ENCODE results near the gene CSNK2A2.

Gene CSNK2A2

GRCh38 chr16:58198022-58198683, at the start of gene CSNK2A2:
Gene CSNK2A2 (minus strand): TSS chr16:58198106. CDS start chr16:58197736, 370 bp downstream.
- Mint-ChIP-seq H3K36me3 (ENCODE audit: low read depth) (peaks cover 34% of the 10 kb centered on the region), H3K27ac (peak within 1 kb of the TSS; percentile 86)

GRCh38 chr16:58243528-58244004, 45.7 kb upstream of the CSNK2A2 start:
- Mint-ChIP-seq H3K4me3 (no peak overlapping the region), H3K36me3 (ENCODE audit: low read depth) (no peaks in the 10 kb centered on the region), H3K27me3 (peaks cover 27% of the 10 kb centered on the region), H3K27ac (no peak overlapping the region), H3K9me3 (no peaks in the 10 kb centered on the region), H3K4me1 (peaks cover 1% of the 10 kb centered on the region)
- no peak for DNase-seq
- ATAC-seq, result peak; percentile 46

More at GRCh38 chr16:58198022-58198683, at the start of gene CSNK2A2:
- H3K9me3 Mint-ChIP-seq, result no peaks in the 10 kb centered on the region
- ATAC-seq (peak; percentile 96), DNase-seq (peak; percentile 82)
- H3K4me1 Mint-ChIP-seq, result peaks cover 37% of the 10 kb centered on the region
- H3K4me3 Mint-ChIP-seq, result peak within 1 kb of the TSS; percentile 90
- H3K27me3 Mint-ChIP-seq, result peaks cover 13% of the 10 kb centered on the region

GRCh38 chr16:58236831-58237230, 38.9 kb upstream of the CSNK2A2 start:
- Mint-ChIP-seq H3K4me1 (peaks cover 5% of the 10 kb centered on the region), H3K9me3 (no peaks in the 10 kb centered on the region), H3K27me3 (peaks cover 30% of the 10 kb centered on the region), H3K36me3 (ENCODE audit: low read depth) (no peaks in the 10 kb centered on the region), H3K27ac (no peak overlapping the region), H3K4me3 (no peak overlapping the region)
- peak; percentile 12 for ATAC-seq
- DNase-seq, result no peak

GRCh38 chr16:58236231-58236690, 38.4 kb upstream of the CSNK2A2 start:
- Mint-ChIP-seq H3K9me3 (no peaks in the 10 kb centered on the region), H3K36me3 (ENCODE audit: low read depth) (no peaks in the 10 kb centered on the region), H3K27me3 (peaks cover 26% of the 10 kb centered on the region), H3K4me1 (peaks cover 5% of the 10 kb centered on the region), H3K4me3 (peak overlapping the region; percentile 81), H3K27ac (peak overlapping the region; percentile 29)
- DNase-seq (peak; percentile 70), ATAC-seq (peak; percentile 93)

GRCh38 chr16:58235663-58236062, 37.8 kb upstream of the CSNK2A2 start:
- peak overlapping the region; percentile 81 for H3K4me3 Mint-ChIP-seq
- ATAC-seq, result no peak
- no peaks in the 10 kb centered on the region for H3K9me3 Mint-ChIP-seq
- no peak for DNase-seq
- no peaks in the 10 kb centered on the region for H3K36me3 Mint-ChIP-seq (ENCODE audit: low read depth)
- peaks cover 24% of the 10 kb centered on the region for H3K27me3 Mint-ChIP-seq
- H3K4me1 Mint-ChIP-seq, result peaks cover 5% of the 10 kb centered on the region
- H3K27ac Mint-ChIP-seq, result no peak overlapping the region

GRCh38 chr16:58234831-58235595, 37.1 kb upstream of the CSNK2A2 start:
- Mint-ChIP-seq H3K4me3 (no peak overlapping the region), H3K27me3 (peaks cover 22% of the 10 kb centered on the region), H3K27ac (no peak overlapping the region), H3K9me3 (no peaks in the 10 kb centered on the region), H3K4me1 (peaks cover 5% of the 10 kb centered on the region), H3K36me3 (ENCODE audit: low read depth) (no peaks in the 10 kb centered on the region)
- ATAC-seq, result no peak
- DNase-seq, result no peak

GRCh38 chr16:58230259-58230658, 32.4 kb upstream of the CSNK2A2 start:
- DNase-seq, result no peak
- Mint-ChIP-seq H3K36me3 (ENCODE audit: low read depth) (no peaks in the 10 kb centered on the region), H3K4me3 (no peak overlapping the region), H3K27ac (no peak overlapping the region), H3K9me3 (no peaks in the 10 kb centered on the region), H3K27me3 (peaks cover 10% of the 10 kb centered on the region), H3K4me1 (no peaks in the 10 kb centered on the region)
- ATAC-seq, result no peak

GRCh38 chr16:58226790-58227189, 28.9 kb upstream of the CSNK2A2 start:
- no peaks in the 10 kb centered on the region for H3K9me3 Mint-ChIP-seq
- DNase-seq (no peak), ATAC-seq (no peak)
- no peak overlapping the region for H3K4me3 Mint-ChIP-seq
- H3K27ac Mint-ChIP-seq, result no peak overlapping the region
- no peaks in the 10 kb centered on the region for H3K36me3 Mint-ChIP-seq (ENCODE audit: low read depth)
- peaks cover 2% of the 10 kb centered on the region for H3K27me3 Mint-ChIP-seq
- H3K4me1 Mint-ChIP-seq, result no peaks in the 10 kb centered on the region

- no peak for DNase-seq
- Mint-ChIP-seq H3K9me3 (no peaks in the 10 kb centered on the region), H3K27ac (no peak overlapping the region), H3K4me3 (no peak overlapping the region), H3K27me3 (peaks cover 2% of the 10 kb centered on the region), H3K36me3 (ENCODE audit: low read depth) (no peaks in the 10 kb centered on the region), H3K4me1 (no peaks in the 10 kb centered on the region)
- no peak for ATAC-seq
Measured at GRCh38 chr16:58225965-58226602, 28.2 kb upstream of the CSNK2A2 start.

GRCh38 chr16:58222532-58223316, 24.8 kb upstream of the CSNK2A2 start:
- no peaks in the 10 kb centered on the region for H3K36me3 Mint-ChIP-seq (ENCODE audit: low read depth)
- ATAC-seq (peak; percentile 36), DNase-seq (no peak)
- H3K4me1 Mint-ChIP-seq, result no peaks in the 10 kb centered on the region
- H3K27me3 Mint-ChIP-seq, result peaks cover 6% of the 10 kb centered on the region
- no peak overlapping the region for H3K27ac Mint-ChIP-seq
- no peak overlapping the region for H3K4me3 Mint-ChIP-seq
- peaks cover 4% of the 10 kb centered on the region for H3K9me3 Mint-ChIP-seq

GRCh38 chr16:58219432-58219831, 21.5 kb upstream of the CSNK2A2 start:
- DNase-seq (no peak), ATAC-seq (no peak)
- no peak overlapping the region for H3K4me3 Mint-ChIP-seq
- peaks cover 19% of the 10 kb centered on the region for H3K27me3 Mint-ChIP-seq
- H3K27ac Mint-ChIP-seq, result no peak overlapping the region
- peaks cover 4% of the 10 kb centered on the region for H3K9me3 Mint-ChIP-seq
- H3K36me3 Mint-ChIP-seq (ENCODE audit: low read depth), result no peaks in the 10 kb centered on the region
- no peaks in the 10 kb centered on the region for H3K4me1 Mint-ChIP-seq

GRCh38 chr16:58218786-58219185, 20.9 kb upstream of the CSNK2A2 start:
- H3K9me3 Mint-ChIP-seq, result peaks cover 4% of the 10 kb centered on the region
- DNase-seq, result no peak
- no peak for ATAC-seq
- H3K36me3 Mint-ChIP-seq (ENCODE audit: low read depth), result no peaks in the 10 kb centered on the region
- H3K4me3 Mint-ChIP-seq, result no peak overlapping the region
- no peak overlapping the region for H3K27ac Mint-ChIP-seq
- peaks cover 23% of the 10 kb centered on the region for H3K27me3 Mint-ChIP-seq
- no peaks in the 10 kb centered on the region for H3K4me1 Mint-ChIP-seq

GRCh38 chr16:58217311-58217925, 19.5 kb upstream of the CSNK2A2 start:
- Mint-ChIP-seq H3K27ac (no peak overlapping the region), H3K4me3 (no peak overlapping the region), H3K9me3 (peaks cover 4% of the 10 kb centered on the region), H3K27me3 (peaks cover 29% of the 10 kb centered on the region), H3K36me3 (ENCODE audit: low read depth) (no peaks in the 10 kb centered on the region), H3K4me1 (no peaks in the 10 kb centered on the region)
- ATAC-seq (no peak), DNase-seq (no peak)
